HAP-1 (cell line): Measurements from ENCODE around the gene MYO1C.
"Not testable (repeated sequence)": the region's sequence is repeated elsewhere in the genome, so short reads cannot be mapped to it uniquely, and the experiment has no call there.

Experiments
- DNase-seq, 2 experiments: peaks; one replicate each; pipeline ENCODE4 v3.0.0-alpha.2; 2016 to 2020; ENCODE audit warnings: low spot score in 2 of 2
- H3K27me3 ChIP-seq: fragments of 250-450 bp; sonication (Bioruptor Pico); 2 replicates; pipeline ENCODE4 v1.5.1; 2020; ENCODE audit warnings: low read depth, mild to moderate bottlenecking, moderate library complexity
- H3K36me3 ChIP-seq: fragments of 250-450 bp; sonication (Bioruptor Pico); replicated peaks from 2 replicates; pipeline ENCODE4 v1.5.1; 2020; ENCODE audit warnings: mild to moderate bottlenecking
- H3K4me1 ChIP-seq: fragments of 250-450 bp; sonication (Bioruptor Pico); 2 replicates; pipeline ENCODE4 v1.5.1; 2020; ENCODE audit warnings: mild to moderate bottlenecking
- H3K4me3 ChIP-seq: fragments of 250-450 bp; sonication (Bioruptor Pico); 2 replicates; pipeline ENCODE4 v1.5.1; 2020; ENCODE audit warnings: mild to moderate bottlenecking, moderate library complexity
- H3K9me3 ChIP-seq: fragments of 250-450 bp; sonication (Bioruptor Pico); 2 replicates; pipeline ENCODE4 v1.5.1; 2020; ENCODE audit warnings: mild to moderate bottlenecking, moderate library complexity
- in situ Hi-C: fragments of 300-500 bp; cut with MboI; formaldehyde crosslinking; loops from 3 replicates; pipeline ENCODE4 v1.14.3; 2020; ENCODE audit warnings: low sequenced_read_pairs, inconsistent platforms, mixed read lengths

The MYO1C gene

GRCh38 chr17:1516388-1517161 lies 24.1 kb upstream of the MYO1C start, which contains the start of gene INPP5K:
INPP5K (minus strand) TSS chr17:1516612; CDS start chr17:1516499, 113 bp downstream.
- peak; percentile 97 for DNase-seq
- peaks cover 4% of the 10 kb centered on the region; the same call in 1 of the 2 replicates for H3K4me1 ChIP-seq
- no peaks in the 10 kb centered on the region for H3K27me3 ChIP-seq
- peaks cover 34% of the 10 kb centered on the region for H3K36me3 ChIP-seq
- in situ Hi-C loops = no loop called here
- H3K9me3 ChIP-seq = no peaks in the 10 kb centered on the region
- peak within 1 kb of the TSS; percentile 97 for H3K4me3 ChIP-seq

- peak; percentile 69 to 77 for DNase-seq
- in situ Hi-C loops = no loop called here
- Histone ChIP-seq H3K4me3 (peak overlapping the region; percentile 97), H3K9me3 (no peaks in the 10 kb centered on the region), H3K36me3 (peaks cover 31% of the 10 kb centered on the region), H3K4me1 (peaks cover 4% of the 10 kb centered on the region; the same call in 1 of the 2 replicates), H3K27me3 (no peaks in the 10 kb centered on the region)
Observed at GRCh38 chr17:1515640-1516387, 23.3 kb upstream of the MYO1C start.

DNA sequence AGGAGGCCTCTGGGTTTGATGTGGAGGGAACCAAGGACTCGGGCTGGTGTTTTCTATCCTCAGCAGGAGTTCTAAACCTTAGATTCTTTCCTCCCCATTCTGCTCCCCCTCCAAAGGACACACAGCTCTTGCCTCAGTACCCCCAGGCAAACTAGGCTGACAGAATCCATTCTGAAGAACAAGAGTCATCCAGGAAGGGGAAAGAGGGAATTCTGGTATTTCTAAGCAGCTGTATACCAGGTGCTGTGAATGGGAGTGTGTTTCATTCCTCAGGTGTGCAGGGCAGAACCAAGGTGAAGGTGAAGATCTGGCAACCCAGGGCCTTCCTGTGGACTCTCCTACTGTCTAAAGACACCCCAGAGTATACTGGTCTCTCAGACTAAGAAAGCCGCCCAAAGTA lies 19.9 kb upstream of the MYO1C start:
- no peaks in the 10 kb centered on the region for H3K9me3 ChIP-seq
- no peak overlapping the region for H3K4me3 ChIP-seq
- in situ Hi-C loops = no loop called here
- H3K36me3 ChIP-seq = peaks cover 15% of the 10 kb centered on the region
- H3K4me1 ChIP-seq = peaks cover 4% of the 10 kb centered on the region; the same call in 1 of the 2 replicates
- no peak for DNase-seq
- H3K27me3 ChIP-seq = no peaks in the 10 kb centered on the region

GRCh38 chr17:1511756-1512321 lies 19.4 kb upstream of the MYO1C start:
- in situ Hi-C loops = no loop called here
- peaks cover 15% of the 10 kb centered on the region for H3K36me3 ChIP-seq
- H3K4me1 ChIP-seq = peaks cover 4% of the 10 kb centered on the region; the same call in 1 of the 2 replicates
- no peaks in the 10 kb centered on the region for H3K9me3 ChIP-seq
- H3K4me3 ChIP-seq = no peak overlapping the region
- no peak for DNase-seq
- H3K27me3 ChIP-seq = no peaks in the 10 kb centered on the region

DNA sequence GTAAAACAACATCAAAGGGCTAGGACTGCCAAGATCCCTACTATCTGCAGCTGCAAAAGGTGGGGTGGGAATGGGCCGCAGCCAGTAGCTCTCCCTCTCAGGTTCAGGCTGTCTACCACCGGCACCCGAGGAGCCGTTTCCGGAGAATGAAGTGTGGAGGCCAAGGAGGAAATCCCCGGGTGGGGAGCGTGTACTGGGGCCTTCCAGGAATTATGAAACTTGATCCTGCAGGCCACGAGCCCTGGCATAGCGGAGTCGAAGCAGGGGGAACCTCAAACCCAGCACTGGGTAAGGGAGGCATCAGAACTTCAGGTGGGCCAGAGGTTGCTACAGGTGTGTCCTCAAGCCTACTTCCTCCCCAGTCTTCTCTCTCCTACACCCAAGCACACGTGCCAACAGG lies 18.8 kb upstream of the MYO1C start:
- Histone ChIP-seq H3K27me3 (no peaks in the 10 kb centered on the region), H3K4me3 (no peak overlapping the region), H3K36me3 (peaks cover 15% of the 10 kb centered on the region), H3K4me1 (peaks cover 4% of the 10 kb centered on the region; the same call in 1 of the 2 replicates), H3K9me3 (no peaks in the 10 kb centered on the region)
- DNase-seq = no peak
- in situ Hi-C loops = no loop called here

DNA sequence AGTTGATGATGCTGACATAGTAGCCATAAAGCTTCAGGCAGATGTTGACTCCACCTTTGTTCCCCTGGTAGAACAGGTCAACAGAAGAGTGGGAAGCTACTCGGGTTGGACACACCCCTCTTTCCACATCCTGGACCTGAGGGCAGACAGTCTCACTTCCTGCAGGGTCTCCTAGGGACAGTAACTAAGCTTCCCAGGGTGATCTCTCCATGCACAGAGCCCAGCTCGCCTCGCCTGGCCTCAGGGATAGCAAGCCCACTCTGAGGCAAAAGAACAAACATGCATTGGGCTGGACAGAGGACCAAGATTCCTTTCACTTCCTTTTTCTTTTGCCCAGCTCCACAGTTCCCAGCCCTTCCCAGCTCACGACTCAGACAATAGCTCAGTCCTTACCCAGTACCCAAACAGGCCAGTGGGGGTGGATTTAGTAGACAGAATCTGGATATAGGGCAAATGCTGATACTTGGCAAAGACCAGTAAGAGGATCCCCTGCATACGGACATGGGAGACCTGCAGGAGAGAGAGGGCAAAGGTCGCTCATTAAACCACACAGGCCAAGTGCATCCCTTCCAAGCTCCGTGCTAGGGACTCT lies 16.9 kb upstream of the MYO1C start:
- no peak for DNase-seq
- H3K36me3 ChIP-seq = peaks cover 15% of the 10 kb centered on the region
- in situ Hi-C loops = no loop called here

DNA sequence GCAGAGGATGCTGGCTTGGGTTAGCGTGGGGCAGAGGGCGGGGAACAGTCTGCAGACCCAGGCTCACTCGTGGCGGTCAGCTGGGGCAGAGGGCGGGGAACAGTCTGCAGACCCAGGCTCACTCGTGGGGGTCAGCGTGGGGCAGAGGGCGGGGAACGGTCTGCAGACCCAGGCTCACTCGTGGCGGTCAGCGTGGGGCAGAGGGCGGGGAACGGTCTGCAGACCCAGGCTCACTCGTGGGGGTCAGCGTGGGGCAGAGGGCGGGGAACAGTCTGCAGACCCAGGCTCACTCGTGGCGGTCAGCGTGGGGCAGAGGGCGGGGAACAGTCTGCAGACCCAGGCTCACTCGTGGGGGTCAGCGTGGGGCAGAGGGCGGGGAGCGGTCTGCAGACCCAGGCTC lies 16.2 kb upstream of the MYO1C start:
- H3K4me1 ChIP-seq, H3K27me3 ChIP-seq, H3K9me3 ChIP-seq, DNase-seq, in situ Hi-C loops, H3K4me3 ChIP-seq: not testable (repeated sequence)
- peaks cover 15% of the 10 kb centered on the region for H3K36me3 ChIP-seq

More for the DNA sequence above, 16.9 kb upstream of the MYO1C start:
- no peaks in the 10 kb centered on the region for H3K27me3 ChIP-seq
- H3K9me3 ChIP-seq = no peaks in the 10 kb centered on the region
- H3K4me3 ChIP-seq = no peak overlapping the region
- H3K4me1 ChIP-seq = no peaks in the 10 kb centered on the region

- H3K27me3 ChIP-seq = no peaks in the 10 kb centered on the region
- no peaks in the 10 kb centered on the region for H3K4me1 ChIP-seq
- H3K9me3 ChIP-seq = no peaks in the 10 kb centered on the region
- in situ Hi-C loops = no loop called here
- H3K4me3 ChIP-seq = no peak overlapping the region
- no peak for DNase-seq
- H3K36me3 ChIP-seq = peaks cover 3% of the 10 kb centered on the region; the same call in 1 of the 2 replicates
Observed at GRCh38 chr17:1506649-1507267, 14.3 kb upstream of the MYO1C start.

- no peak for DNase-seq
- H3K36me3 ChIP-seq = peaks cover 3% of the 10 kb centered on the region; the same call in 1 of the 2 replicates
- no peaks in the 10 kb centered on the region for H3K9me3 ChIP-seq
- no peaks in the 10 kb centered on the region for H3K27me3 ChIP-seq
- in situ Hi-C loops = no loop called here
- H3K4me1 ChIP-seq = no peaks in the 10 kb centered on the region
- H3K4me3 ChIP-seq = no peak overlapping the region
Observed at GRCh38 chr17:1505586-1505985, 13.1 kb upstream of the MYO1C start.

GRCh38 chr17:1504866-1505265 lies 12.4 kb upstream of the MYO1C start:
- no peak for DNase-seq
- in situ Hi-C loops = no loop called here
- H3K36me3 ChIP-seq = peaks cover 3% of the 10 kb centered on the region; the same call in 1 of the 2 replicates

DNA sequence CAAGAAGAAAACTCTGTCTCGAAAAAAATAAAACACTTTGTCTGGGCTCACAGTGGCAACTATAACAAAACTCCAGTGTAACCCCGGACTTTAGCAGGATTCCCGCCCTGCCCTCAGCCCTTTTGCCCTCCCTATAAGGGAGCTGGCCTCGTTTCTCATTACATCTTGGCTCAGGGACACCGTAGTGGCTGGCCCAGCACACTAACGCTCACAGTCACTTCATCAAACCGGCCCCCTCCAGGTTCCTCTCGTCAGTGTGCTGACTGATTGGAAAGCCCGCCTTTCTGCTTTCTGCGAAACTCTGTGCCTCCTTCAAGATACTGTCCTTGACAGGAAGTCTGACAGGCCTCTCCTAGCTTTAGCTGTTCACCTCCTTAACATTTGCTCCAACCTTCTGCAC lies 11.2 kb upstream of the MYO1C start:
- in situ Hi-C loops = no loop called here
- no peak overlapping the region for H3K4me3 ChIP-seq
- no peaks in the 10 kb centered on the region for H3K4me1 ChIP-seq
- peaks cover 3% of the 10 kb centered on the region; the same call in 1 of the 2 replicates for H3K36me3 ChIP-seq
- no peak for DNase-seq
- no peaks in the 10 kb centered on the region for H3K9me3 ChIP-seq
- no peaks in the 10 kb centered on the region for H3K27me3 ChIP-seq

More at GRCh38 chr17:1504866-1505265, 12.4 kb upstream of the MYO1C start:
- no peak overlapping the region for H3K4me3 ChIP-seq
- no peaks in the 10 kb centered on the region for H3K9me3 ChIP-seq
- H3K4me1 ChIP-seq = no peaks in the 10 kb centered on the region
- H3K27me3 ChIP-seq = no peaks in the 10 kb centered on the region

DNA sequence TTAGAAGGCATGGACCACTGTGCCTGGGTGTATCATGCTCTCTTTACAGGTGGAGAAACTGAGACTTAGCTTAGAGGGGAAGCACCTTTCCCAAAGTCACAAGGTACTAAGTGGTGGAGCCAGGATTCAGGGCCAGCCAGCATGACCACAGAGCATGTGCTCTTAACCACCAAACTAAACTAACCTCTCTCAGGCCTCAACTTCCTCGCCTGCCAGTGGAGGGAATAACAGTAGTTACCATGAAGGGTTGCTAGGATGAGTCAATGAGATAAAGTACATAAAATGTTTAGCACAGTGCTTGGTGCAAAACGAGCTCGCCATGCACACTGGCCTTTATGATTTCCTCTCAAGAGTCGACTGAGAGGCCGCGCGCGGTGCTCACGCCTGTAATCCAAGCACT lies 6.4 kb upstream of the MYO1C start:
- no peak for DNase-seq
- no peaks in the 10 kb centered on the region for H3K9me3 ChIP-seq
- in situ Hi-C loops = no loop called here

GRCh38 chr17:1498233-1498632 lies 5.7 kb upstream of the MYO1C start:
- Histone ChIP-seq H3K27me3 (no peaks in the 10 kb centered on the region), H3K4me1 (no peaks in the 10 kb centered on the region), H3K36me3 (peaks cover 14% of the 10 kb centered on the region), H3K9me3 (no peaks in the 10 kb centered on the region), H3K4me3 (no peak overlapping the region)
- no peak for DNase-seq
- in situ Hi-C loops = no loop called here

More for the DNA sequence above, 6.4 kb upstream of the MYO1C start:
- Histone ChIP-seq H3K36me3 (peaks cover 14% of the 10 kb centered on the region), H3K27me3 (no peaks in the 10 kb centered on the region), H3K4me1 (no peaks in the 10 kb centered on the region), H3K4me3 (no peak overlapping the region)
